Spleen (tissue), 11 donors: ENCODE results near the gene CIRBP. TPM values are rescaled to one million over a fixed set of nuclear protein-coding genes. Genes with fewer than 3 reads are reported as not detected.

Source experiments
- DNase-seq: peaks from one replicate; pipeline ENCODE4 v3.0.0-alpha.2; 2020
- H3K27ac ChIP-seq, 8 donors: fragments of 200-600 bp; sonication (generic) in 7 of 8; 1 replicate in 4 of 8; 2 replicates in 4 of 8; pipeline versions ENCODE4 v1.5.0 to v1.8.0; 2016 to 2021; ENCODE audit warnings: inconsistent platforms in 4 of 8, mild to moderate bottlenecking in 4 of 8, moderate library complexity in 1 of 8
- H3K27me3 ChIP-seq, 7 donors: fragments of 200-600 bp; sonication (generic) in 6 of 7; replicated peaks in 1 of 7; 1 replicate in 4 of 7; 2 replicates in 3 of 7; pipeline versions ENCODE4 v1.5.0 to v1.8.0; 2016 to 2021; ENCODE audit warnings: inconsistent platforms in 3 of 7, mild to moderate bottlenecking in 1 of 7
- H3K36me3 ChIP-seq, 6 donors: fragments of 200-600 bp; sonication (generic) in 5 of 6; 1 replicate in 4 of 6; 2 replicates in 2 of 6; pipeline versions ENCODE4 v1.5.0 to v1.8.0; 2016 to 2021; ENCODE audit warnings: inconsistent platforms in 2 of 6
- H3K4me1 ChIP-seq, 6 donors: fragments of 200-600 bp; sonication (generic) in 5 of 6; 1 replicate in 3 of 6; 2 replicates in 3 of 6; pipeline versions ENCODE4 v1.5.0 to v1.8.0; 2016 to 2021; ENCODE audit warnings: inconsistent platforms in 3 of 6
- H3K4me3 ChIP-seq, 8 donors: fragments of 200-600 bp; sonication (generic) in 7 of 8; 1 replicate in 4 of 8; 2 replicates in 4 of 8; pipeline versions ENCODE4 v1.5.0 to v1.8.0; 2016 to 2021; ENCODE audit warnings: inconsistent platforms in 4 of 8, mild to moderate bottlenecking in 4 of 8, moderate library complexity in 2 of 8
- H3K9me3 ChIP-seq, 8 donors: fragments of 200-600 bp; sonication (generic) in 7 of 8; 1 replicate in 4 of 8; 2 replicates in 4 of 8; pipeline versions ENCODE4 v1.5.0 to v1.8.0; 2016 to 2021; ENCODE audit warnings: inconsistent platforms in 4 of 8
- POLR2A ChIP-seq, 3 donors: fragments of 450-650 bp; IDR thresholded peaks; one replicate each; pipeline ENCODE4 v1.5.1; 2017; ENCODE audit warnings: antibody characterized with exemption in 3 of 3, mild to moderate bottlenecking in 1 of 3
- POLR2AphosphoS5 ChIP-seq, 3 donors: sonication (generic); formaldehyde crosslinking; IDR thresholded peaks; one replicate each; pipeline ENCODE4 v1.5.1; 2017; ENCODE audit warnings: antibody characterized with exemption in 3 of 3
- WGBS, 5 donors: extraction: QIAGEN DNeasy Blood & Tissue Kit in 3 of 5; methylation state at CpG; one replicate each; pipeline versions ENCODE4 v1.1.5 to v1.1.7; 2013 to 2018; 5-methylcytosine and 5-hydroxymethylcytosine counted together
- intact Hi-C: fragments of 100-400 bp; cut with DNase I; formaldehyde crosslinking; loops from one replicate; pipeline ENCODE4 v1.15.0; 2023; ENCODE audit warnings: low total_unique reads
- polyA plus RNA-seq, 3 donors: library from polyadenylated mRNA; stranded (reverse); fragments of 200-250 nt; gene quantifications; one replicate each; pipeline ENCODE4 v1.2.1, GENCODE V29; 2013
- total RNA-seq, 7 donors: library from RNA; depleted of rRNA in 3 of 7; stranded (reverse); fragments of >200 nt in 3 of 7; fragmentation: NEBNext Ultra II Directional in 4 of 7; extraction: Animal tissue kit (Norgen Biotek cat#: 25700) in 4 of 7; gene quantifications; one replicate each; pipeline versions ENCODE4 v1.1.0 to v1.2.1, GENCODE V29; 2016 to 2021
- TF ChIP-seq, protein P1 (sequence below), 11 experiments: fragments of 200-600 bp in 7 of 11; fragments of 450-650 bp in 4 of 11; sonication (generic) in 4 of 11; IDR thresholded peaks in 8 of 11; conservative IDR thresholded peaks in 3 of 11; 1 replicate in 7 of 11; 2 replicates in 4 of 11; pipeline versions ENCODE4 v1.4.0 to v1.8.0; 2016 to 2021; ENCODE audit warnings: antibody characterized with exemption in 11 of 11, inconsistent platforms in 4 of 11, mild to moderate bottlenecking in 1 of 11
- donor health status: healthy with polysubstance abuse.
- donor health status: DM: no; HTN: no; CAD: no; lungs with moderate emphysema.
- donor health status: DM: no; HTN: no; CAD: no.
- donor health status: Bipolar disorder and iron deficiency.
- donor health status: healthy.
- donor health status: DM: no; HTN: no; CAD: no.
- donor health status: DM: yes; HTN: yes; CAD: no.

Gene CIRBP
- total and polyA plus RNA-seq, 10 donors: 333 to 894 (median 516) TPM

GRCh38 chr19:1307755-1308303, 38.7 kb downstream of the CIRBP start:
- WGBS, 5 donors: 91 to 96% (median 93%) methylated on average over 5 to 20 of the region's 20 CpGs
- no peak for DNase-seq
- TF ChIP-seq POLR2A (IDR thresholded peaks at IDR 0.05) (no peak), POLR2AphosphoS5 (IDR thresholded peaks at IDR 0.05) (no peak)
- TF ChIP-seq, protein P1, sequence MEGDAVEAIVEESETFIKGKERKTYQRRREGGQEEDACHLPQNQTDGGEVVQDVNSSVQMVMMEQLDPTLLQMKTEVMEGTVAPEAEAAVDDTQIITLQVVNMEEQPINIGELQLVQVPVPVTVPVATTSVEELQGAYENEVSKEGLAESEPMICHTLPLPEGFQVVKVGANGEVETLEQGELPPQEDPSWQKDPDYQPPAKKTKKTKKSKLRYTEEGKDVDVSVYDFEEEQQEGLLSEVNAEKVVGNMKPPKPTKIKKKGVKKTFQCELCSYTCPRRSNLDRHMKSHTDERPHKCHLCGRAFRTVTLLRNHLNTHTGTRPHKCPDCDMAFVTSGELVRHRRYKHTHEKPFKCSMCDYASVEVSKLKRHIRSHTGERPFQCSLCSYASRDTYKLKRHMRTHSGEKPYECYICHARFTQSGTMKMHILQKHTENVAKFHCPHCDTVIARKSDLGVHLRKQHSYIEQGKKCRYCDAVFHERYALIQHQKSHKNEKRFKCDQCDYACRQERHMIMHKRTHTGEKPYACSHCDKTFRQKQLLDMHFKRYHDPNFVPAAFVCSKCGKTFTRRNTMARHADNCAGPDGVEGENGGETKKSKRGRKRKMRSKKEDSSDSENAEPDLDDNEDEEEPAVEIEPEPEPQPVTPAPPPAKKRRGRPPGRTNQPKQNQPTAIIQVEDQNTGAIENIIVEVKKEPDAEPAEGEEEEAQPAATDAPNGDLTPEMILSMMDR (IDR thresholded peaks at IDR 0.05 in 8 of 11, conservative IDR thresholded peaks at IDR 0.05 in 3 of 11): no peak
- Histone ChIP-seq H3K36me3 (no peaks in the 10 kb centered on the region), H3K27me3 (peaks cover 0 to 35% (median 0%) of the 10 kb centered on the region in 7 donors), H3K4me1 (no peaks in the 10 kb centered on the region), H3K4me3 (no peak overlapping the region), H3K9me3 (no peaks in the 10 kb centered on the region), H3K27ac (no peak overlapping the region)
- intact Hi-C loops: no loop called here

- WGBS, 5 donors: 65 to 74% (median 69%) methylated on average over 11 of the region's 11 CpGs
- Histone ChIP-seq H3K27ac (no peak overlapping the region), H3K27me3 (peaks cover 0 to 44% (median 7%) of the 10 kb centered on the region in 7 donors), H3K36me3 (no peaks in the 10 kb centered on the region), H3K4me3 (no peak overlapping the region), H3K9me3 (no peaks in the 10 kb centered on the region), H3K4me1 (no peaks in the 10 kb centered on the region)
- DNase-seq: no peak
- TF ChIP-seq POLR2AphosphoS5 (IDR thresholded peaks at IDR 0.05) (no peak), POLR2A (IDR thresholded peaks at IDR 0.05) (no peak)
- TF ChIP-seq, protein P1 (IDR thresholded peaks at IDR 0.05 in 8 of 11, conservative IDR thresholded peaks at IDR 0.05 in 3 of 11): no peak
- intact Hi-C loops: no loop called here
Observed at GRCh38 chr19:1308718-1309117, 39.6 kb downstream of the CIRBP start.

- Histone ChIP-seq H3K9me3 (no peaks in the 10 kb centered on the region), H3K27ac (no peak overlapping the region), H3K36me3 (no peaks in the 10 kb centered on the region), H3K4me1 (peaks cover 0 to 5% (median under 1%) of the 10 kb centered on the region in 6 donors), H3K27me3 (peaks cover 0 to 59% (median 21%) of the 10 kb centered on the region in 7 donors), H3K4me3 (no peak overlapping the region)
- TF ChIP-seq POLR2A (IDR thresholded peaks at IDR 0.05) (no peak), POLR2AphosphoS5 (IDR thresholded peaks at IDR 0.05) (no peak)
- TF ChIP-seq, protein P1 (IDR thresholded peaks at IDR 0.05 in 8 of 11, conservative IDR thresholded peaks at IDR 0.05 in 3 of 11): no peak
- 74 to 78% (median 75%) methylated on average over 27 to 28 of the region's 28 CpGs for WGBS, 5 donors
- intact Hi-C loops: no loop called here
- DNase-seq: no peak
Observed at GRCh38 chr19:1309977-1310852, 41.1 kb downstream of the CIRBP start.

DNA sequence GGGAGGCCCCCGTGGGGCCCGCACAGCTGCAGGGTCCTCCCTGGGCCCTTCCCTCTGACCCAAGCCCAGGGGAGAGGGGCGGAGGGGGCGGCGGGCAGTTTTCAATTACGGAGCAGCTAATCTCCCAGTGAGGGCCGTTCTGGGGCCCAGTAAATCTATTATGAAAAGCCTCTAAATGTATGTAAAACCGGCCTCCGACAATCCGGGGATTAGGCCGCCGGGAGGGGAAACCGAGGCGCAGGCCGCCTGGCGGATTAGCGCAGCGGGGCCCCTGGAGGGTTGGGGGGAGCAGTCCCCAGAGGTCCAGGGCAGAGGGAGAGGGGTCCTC, 41.7 kb downstream of the CIRBP start:
- whole genome bisulfite sequencing, 5 donors: 87 to 93% (median 93%) methylated on average over 12 to 18 of the region's 18 CpGs
- Histone ChIP-seq H3K4me1 (peaks cover 0 to 11% (median 6%) of the 10 kb centered on the region in 6 donors), H3K4me3 (no peak overlapping the region), H3K9me3 (no peaks in the 10 kb centered on the region), H3K36me3 (no peaks in the 10 kb centered on the region), H3K27me3 (peaks cover 0 to 65% (median 27%) of the 10 kb centered on the region in 7 donors), H3K27ac (no peak overlapping the region)
- intact Hi-C loops: no loop called here
- TF ChIP-seq, protein P1 (IDR thresholded peaks at IDR 0.05 in 8 of 11, conservative IDR thresholded peaks at IDR 0.05 in 3 of 11): no peak
- DNase-seq: no peak
